ENCODE data around the gene LRRC45.

Gene LRRC45

GRCh38 chr17:82065638-82066303, 42.7 kb downstream of the LRRC45 start, which contains the start of gene DUS1L:
TSS of gene DUS1L (minus strand) at chr17:82065804. CDS start at chr17:82065059, 745 bp downstream.
- DNase-seq: peak; percentile 78

- DNase-seq: no peak
These were observed 47.5 kb downstream of the LRRC45 start for GRCh38 chr17:82070611-82071010.

- DNase-seq: no peak
These were observed 49.7 kb downstream of the LRRC45 start for GRCh38 chr17:82072827-82073226.

DNA sequence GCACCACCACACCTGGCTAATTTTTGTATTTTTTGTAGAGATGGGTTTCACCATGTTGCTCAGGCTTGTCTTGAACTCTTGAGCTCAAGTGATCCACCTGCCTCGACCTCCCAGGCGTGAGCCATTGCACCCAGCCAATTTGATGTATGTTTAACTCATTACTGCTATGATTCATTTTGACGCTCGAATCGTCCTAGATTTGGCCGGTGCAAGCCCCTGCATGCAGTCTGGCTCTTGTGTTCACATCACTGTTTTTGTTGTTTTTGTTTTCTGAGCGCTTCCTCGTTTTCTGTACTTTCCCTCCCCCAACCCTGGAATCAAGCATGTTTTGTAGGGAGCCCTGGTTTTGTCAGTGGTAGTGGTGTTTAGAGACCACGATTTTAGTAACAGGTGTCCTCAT, 50.3 kb downstream of the LRRC45 start:
- DNase-seq: no peak

GRCh38 chr17:82076018-82076784, 53.1 kb downstream of the LRRC45 start:
- DNase-seq: no peak

DNA sequence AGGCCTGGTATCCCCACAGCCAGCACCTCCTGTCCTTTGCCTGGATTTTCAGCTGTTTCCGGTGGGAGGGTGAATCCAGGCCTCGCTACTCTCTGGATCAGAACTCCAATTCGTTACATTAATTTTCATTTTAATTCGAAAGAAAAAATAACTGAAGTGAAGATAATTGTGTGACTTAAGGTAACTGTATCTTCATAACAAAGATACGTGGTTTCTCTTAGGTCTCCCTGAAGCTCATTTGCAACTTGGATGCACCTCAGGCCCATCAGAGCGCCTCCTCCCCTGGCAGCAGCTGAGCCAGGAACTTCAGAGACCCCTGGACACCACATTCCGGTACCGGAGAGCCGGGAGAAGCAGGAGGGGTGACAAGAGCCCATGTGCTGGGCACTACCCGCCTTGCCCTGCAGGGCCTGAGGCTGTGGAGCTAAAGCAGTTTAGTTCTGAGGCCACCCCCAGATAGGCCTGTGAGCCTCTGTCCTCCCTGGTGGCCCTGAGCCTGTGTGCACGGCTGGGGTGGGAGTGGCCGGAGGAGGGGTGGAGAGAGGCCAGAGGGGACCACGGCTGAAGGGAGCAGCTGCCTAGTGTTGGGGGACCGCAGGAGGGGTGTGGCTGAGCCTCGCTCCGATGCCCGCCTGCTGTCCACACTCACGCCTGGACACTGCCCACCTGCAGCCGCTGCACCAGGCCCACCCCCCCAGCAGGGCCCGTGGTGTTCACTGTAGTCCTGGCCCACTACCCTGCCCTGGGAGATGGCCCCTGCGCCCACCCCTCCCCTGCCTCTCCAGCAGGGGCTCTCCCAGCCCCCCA, 53.9 kb downstream of the LRRC45 start:
- DNase-seq: no peak

GRCh38 chr17:82077617-82078358, 54.7 kb downstream of the LRRC45 start:
- DNase-seq: no peak

DNA sequence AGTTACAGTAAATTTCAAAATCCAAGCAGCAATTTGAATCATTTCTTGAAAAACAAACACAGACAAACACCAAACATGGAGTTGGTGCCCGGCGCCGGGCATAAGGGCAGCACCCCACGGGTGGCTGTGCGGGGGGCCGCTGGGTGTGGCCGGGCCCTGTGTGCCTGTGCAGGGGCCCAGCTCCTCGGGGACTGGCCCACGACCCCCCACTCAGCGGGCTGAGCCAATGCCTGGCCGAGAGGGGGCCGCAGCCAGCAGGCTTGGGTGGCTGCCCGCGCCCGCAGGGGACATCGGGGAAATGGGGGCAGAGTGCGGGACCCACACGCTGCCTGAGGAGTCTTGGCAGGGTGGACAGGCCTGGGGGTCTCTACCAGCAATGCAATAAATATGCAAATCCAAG, 55.3 kb downstream of the LRRC45 start:
- no peak for DNase-seq

DNA sequence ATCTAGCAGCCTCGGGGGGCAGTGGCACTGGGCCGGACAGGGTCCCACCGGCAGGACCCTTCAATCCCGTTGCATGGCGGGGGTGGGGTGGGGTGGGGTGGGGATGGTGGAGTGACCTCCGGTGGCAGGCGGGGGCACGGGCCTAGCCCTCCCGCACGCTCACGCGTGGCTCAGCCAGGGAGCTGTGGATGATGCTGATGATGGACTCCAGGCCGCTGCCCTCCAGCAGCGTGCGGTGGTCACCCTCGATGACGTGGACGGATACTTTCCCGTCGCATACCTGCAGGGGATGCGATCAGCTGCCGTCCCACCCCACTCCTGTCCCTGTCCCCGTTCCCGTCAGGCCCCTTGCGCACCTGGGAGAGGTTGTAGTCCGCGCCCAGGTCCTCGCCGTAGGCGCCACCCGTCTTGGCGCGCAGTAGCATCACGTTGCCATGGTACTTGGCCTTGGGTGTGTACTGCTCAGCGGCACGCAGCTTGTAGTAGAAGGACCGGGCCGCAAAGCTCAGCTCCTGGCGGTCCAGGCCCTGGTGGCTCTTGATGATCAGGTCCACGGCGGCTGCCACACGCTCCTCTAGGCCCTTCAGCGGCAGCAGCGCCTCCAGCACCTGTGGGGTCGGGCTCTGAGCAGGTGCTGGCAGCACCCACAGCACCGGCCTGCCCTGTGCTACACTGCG, 56.0 kb downstream of the LRRC45 start:
- no peak for DNase-seq

GRCh38 chr17:82080048-82080788, 57.1 kb downstream of the LRRC45 start:
- DNase-seq: no peak

Data from RPMI8226 (cell line).